ENCODE data around the gene GNG13. TPM values are rescaled to one million over a fixed set of nuclear protein-coding genes. Genes with fewer than 3 reads are reported as not detected.
A peak's percentile ranks its signal among the peaks of the same experiment; 100 is the strongest.

The GNG13 gene
- total and polyA plus RNA-seq, 9 of the 15 experiments (the other 6 are each of a cell fraction or from before 2014, with no cell fraction given): not detected

DNA sequence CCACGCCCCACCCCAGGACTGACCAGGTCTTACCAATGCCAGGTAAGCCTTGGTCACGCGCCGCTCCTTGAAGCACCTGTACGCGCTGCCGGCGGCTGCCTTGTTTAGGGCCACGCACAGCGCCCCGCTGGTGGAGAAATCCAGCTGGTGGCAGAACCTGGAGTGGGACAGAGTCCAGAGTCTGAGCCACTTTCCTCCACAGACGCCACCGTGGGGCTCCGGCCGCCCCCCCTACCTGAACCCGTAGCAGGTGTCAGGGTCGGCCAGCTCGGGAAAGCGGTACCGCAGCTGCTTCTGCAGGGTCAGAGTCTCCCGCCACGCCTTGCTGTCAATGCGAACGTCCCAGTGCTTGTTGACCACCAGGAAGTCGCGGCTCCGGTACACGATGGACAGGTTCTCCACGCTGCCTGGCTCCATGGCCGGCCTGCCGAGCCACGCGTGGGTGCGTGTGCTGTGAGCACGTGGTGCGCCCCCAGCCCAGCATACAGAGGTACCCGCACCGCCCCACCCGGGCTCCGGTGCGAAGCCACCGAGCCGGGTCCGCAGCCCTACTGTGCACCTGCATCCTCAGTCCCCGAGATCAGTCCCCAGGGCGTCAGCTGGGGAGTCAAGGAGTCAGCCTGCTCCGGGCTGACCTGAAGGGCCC is 13.1 kb downstream of the GNG13 start (continued):
- TF ChIP-seq RREB1 (CRISPR knock-in tag; IDR thresholded peaks at IDR 0.05) (no peak), IRF1 (CRISPR knock-in tag; IDR thresholded peaks at IDR 0.05; ENCODE audit: borderline replicate concordance) (no peak), FOXK1 (CRISPR knock-in tag; IDR thresholded peaks at IDR 0.05; ENCODE audit: borderline replicate concordance) (no peak), SNRNP70 (optimal IDR thresholded peaks at IDR 0.05; ENCODE audit: low read depth, low read length) (no peak), BRCA1 (IDR thresholded peaks at IDR 0.05) (no peak), BRCA1 (CRISPR knock-in tag; IDR thresholded peaks at IDR 0.05) (no peak), TGIF2 (CRISPR knock-in tag; IDR thresholded peaks at IDR 0.05) (peak; percentile 72; the same call in 1 of the 2 replicates), ZNF431 (CRISPR knock-in tag; IDR thresholded peaks at IDR 0.05) (no peak), POLR2B (IDR thresholded peaks at IDR 0.05; ENCODE audit: low read depth, partially characterized antibody) (no peak), CBFA2T3 (IDR thresholded peaks at IDR 0.05) (no peak), ZKSCAN1 (IDR thresholded peaks at IDR 0.05; ENCODE audit: low read depth, low read length) (peak; percentile 96), SIN3B (IDR thresholded peaks at IDR 0.05; ENCODE audit: low read depth) (no peak), EP400 (IDR thresholded peaks at IDR 0.05) (no peak), EWSR1 (IDR thresholded peaks at IDR 0.05; ENCODE audit: borderline replicate concordance, low read depth, partially characterized antibody) (no peak), RHOXF2B (CRISPR knock-in tag; conservative IDR thresholded peaks at IDR 0.05) (no peak), ZNF143 (CRISPR knock-in tag; IDR thresholded peaks at IDR 0.05) (no peak), TBP (optimal IDR thresholded peaks at IDR 0.05; ENCODE audit: low read depth, low read length) (no peak), ZNF75A (CRISPR knock-in tag; IDR thresholded peaks at IDR 0.05) (no peak), UBTF (IDR thresholded peaks at IDR 0.05; ENCODE audit: borderline replicate concordance in 1 of 2, low read depth in 2 of 2, low read length in 2 of 2) (no peak)
- TF ChIP-seq, protein P1, sequence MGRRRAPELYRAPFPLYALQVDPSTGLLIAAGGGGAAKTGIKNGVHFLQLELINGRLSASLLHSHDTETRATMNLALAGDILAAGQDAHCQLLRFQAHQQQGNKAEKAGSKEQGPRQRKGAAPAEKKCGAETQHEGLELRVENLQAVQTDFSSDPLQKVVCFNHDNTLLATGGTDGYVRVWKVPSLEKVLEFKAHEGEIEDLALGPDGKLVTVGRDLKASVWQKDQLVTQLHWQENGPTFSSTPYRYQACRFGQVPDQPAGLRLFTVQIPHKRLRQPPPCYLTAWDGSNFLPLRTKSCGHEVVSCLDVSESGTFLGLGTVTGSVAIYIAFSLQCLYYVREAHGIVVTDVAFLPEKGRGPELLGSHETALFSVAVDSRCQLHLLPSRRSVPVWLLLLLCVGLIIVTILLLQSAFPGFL (CRISPR knock-in tag; IDR thresholded peaks at IDR 0.05): no peak

Data from K562 (cell line).